GM12875 (cell line): Measurements from ENCODE around the gene NUP214.

Source experiments
- H3K4me3 ChIP-seq: one replicate; pipeline ENCODE4 v1.5.1; 2011; ENCODE audit warnings: low read depth, low read length, control low read depth
- TF ChIP-seq, protein P1 (sequence below): IDR thresholded peaks from 2 replicates; pipeline ENCODE4 v1.5.1; 2011; ENCODE audit warnings: low read depth, mild to moderate bottlenecking, control low read depth, inconsistent platforms, low read length, moderate library complexity, borderline replicate concordance; ENCODE audit not compliant: insufficient read depth

NUP214 gene

DNA sequence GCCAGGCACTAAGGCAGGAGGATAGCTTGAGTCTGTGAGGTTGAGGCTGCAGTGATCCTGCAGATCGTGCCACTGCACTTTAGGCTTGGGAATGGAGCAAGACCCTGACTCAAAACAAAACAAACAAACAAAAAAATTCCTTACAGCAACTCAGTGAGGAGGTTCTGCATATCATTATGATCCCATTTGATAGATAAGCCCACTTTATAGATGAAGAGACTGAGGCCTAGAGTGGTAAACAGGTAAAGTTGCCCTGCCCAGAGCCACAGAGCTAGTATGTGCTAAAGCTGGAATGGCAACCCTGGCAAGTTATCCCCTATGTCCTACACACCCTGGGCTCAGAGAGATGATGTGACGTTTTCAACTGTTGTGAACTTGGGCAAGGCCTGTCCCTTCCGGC, 21.9 kb upstream of the NUP214 start:
- TF ChIP-seq, protein P1, sequence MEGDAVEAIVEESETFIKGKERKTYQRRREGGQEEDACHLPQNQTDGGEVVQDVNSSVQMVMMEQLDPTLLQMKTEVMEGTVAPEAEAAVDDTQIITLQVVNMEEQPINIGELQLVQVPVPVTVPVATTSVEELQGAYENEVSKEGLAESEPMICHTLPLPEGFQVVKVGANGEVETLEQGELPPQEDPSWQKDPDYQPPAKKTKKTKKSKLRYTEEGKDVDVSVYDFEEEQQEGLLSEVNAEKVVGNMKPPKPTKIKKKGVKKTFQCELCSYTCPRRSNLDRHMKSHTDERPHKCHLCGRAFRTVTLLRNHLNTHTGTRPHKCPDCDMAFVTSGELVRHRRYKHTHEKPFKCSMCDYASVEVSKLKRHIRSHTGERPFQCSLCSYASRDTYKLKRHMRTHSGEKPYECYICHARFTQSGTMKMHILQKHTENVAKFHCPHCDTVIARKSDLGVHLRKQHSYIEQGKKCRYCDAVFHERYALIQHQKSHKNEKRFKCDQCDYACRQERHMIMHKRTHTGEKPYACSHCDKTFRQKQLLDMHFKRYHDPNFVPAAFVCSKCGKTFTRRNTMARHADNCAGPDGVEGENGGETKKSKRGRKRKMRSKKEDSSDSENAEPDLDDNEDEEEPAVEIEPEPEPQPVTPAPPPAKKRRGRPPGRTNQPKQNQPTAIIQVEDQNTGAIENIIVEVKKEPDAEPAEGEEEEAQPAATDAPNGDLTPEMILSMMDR: no peak
- H3K4me3 ChIP-seq: no peak overlapping the region

DNA sequence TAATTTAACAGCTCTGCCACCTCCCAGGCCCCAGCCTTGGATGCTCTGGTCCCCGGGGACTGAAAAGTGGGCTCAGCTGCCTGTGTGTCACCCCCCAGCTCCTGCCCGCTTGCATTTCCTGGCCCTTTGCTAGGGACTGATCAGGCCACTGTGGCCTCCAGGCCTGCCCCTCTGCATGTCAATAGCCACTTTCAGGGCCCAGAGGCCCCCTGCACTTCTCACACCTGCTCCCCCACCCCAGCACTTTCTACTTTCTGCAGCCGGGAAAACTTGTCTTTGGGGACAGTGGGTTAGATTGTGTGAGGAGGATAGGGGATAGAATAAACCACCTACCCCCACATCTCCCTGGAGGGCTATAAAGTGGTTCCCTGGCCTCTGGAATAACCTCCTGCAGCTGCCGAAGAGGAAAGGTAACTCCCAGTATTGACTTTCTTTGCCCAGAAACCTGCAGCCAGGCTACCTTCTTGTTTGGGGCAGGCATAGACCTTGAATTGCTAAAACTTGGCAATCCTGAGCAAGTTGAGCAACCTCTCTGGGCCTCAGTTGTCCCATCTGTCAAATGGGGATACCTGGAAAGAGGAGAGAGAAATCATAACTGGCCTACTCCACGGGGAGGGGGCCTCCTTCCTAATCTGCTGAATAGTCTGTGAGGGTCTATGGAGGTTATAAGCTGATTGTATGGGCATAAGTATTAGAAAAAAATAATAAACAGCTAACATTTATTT, 21.2 kb upstream of the NUP214 start:
- H3K4me3 ChIP-seq: no peak overlapping the region
- TF ChIP-seq, protein P1: no peak

DNA sequence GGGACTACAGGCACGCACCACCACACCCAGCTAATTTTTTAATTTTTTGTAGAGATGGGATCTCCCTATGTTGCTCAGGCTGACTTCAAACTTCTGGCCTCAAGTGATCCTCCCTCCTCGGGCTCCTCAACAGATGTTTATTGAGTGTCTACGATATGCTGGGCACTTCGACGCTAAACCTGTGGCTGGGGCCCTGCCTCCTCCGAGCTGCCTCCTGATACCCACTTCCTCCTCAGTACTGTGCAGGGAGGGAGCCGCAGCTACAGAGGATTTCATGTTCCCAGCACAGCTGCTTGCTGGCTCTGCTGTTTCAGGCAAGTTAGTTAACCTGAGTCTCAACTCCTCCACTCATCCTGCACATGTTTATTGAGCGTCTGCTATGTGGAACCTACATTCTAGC, 19.4 kb upstream of the NUP214 start:
- no peak overlapping the region for H3K4me3 ChIP-seq
- TF ChIP-seq, protein P1: no peak

DNA sequence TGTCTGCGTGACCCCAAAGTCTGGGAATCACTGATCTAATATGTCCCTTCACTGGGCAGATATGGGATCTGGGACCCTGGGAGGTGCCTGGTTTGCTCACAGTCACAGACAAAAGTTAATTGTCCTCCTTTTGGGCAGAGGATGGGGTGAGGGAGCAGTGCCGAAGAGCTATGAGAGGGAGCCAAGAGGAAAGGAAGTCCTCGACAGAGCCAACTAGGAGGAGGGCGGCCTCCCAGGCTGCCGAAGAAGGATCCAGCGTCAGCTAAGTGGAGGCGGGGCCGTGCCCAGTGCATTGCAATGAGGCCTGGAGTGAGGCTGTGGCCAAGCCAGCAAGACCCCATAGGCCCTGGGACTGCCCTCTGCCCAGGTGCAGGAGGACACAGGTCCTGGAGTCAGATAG, 17.6 kb upstream of the NUP214 start:
- TF ChIP-seq, protein P1: no peak
- no peak overlapping the region for H3K4me3 ChIP-seq

DNA sequence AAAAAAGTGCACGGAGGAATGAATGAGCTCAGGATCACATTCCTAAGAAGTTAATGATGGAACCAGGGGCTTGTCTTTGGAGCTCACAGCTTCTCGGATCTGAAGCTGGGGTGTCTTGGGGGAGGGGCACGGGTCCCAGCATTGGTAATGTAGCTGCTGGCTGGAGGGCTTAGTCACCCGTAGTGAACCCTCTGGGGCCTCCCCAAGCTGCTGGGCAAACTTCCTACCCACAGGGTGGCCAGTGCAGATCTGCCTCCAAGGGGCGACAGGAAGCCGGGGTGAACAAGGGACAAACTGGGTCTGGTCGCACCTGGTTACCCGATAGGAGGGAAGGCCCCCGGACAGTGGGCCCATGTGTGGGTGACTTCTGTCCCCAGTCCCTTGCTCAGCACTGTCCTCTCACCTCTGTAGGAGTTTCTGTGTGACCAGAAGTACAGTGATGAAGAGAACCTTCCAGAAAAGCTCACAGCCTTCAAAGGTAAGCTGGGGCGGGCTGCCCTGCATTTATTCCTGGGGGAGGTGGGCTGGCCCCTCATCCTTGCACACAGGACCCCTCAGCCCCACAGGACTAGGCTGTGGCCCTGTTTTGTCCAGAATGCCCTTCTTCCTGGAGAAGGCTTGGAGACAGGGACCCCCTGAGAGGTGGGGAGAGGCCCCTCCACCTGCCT, 14.1 kb upstream of the NUP214 start:
- no peak overlapping the region for H3K4me3 ChIP-seq
- TF ChIP-seq, protein P1: no peak

DNA sequence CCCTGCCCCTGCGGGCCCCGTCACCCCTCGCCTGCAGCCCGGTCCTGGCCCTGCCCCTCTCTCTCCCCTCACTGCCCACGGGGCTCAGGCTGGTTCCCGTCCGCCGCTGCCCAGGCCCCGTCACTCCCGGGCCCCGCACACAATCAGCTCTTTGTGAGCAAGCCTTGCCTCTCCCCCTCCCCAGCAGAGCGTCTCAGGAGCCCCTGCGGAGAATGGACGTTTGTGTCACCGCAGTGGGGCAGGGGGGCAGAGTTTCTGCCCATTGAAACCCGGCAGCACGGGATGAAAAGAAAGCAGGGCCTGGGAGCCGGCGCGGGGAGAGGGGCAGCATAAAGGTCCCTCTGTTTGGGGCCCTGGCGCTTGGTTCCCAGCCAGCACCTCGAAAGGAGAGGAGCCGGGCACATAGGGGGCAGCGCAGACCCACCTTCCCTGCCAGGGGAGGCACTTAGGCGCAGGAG, 13.5 kb upstream of the NUP214 start:
- TF ChIP-seq, protein P1: no peak
- H3K4me3 ChIP-seq: no peak overlapping the region
